Measurements from ENCODE around the gene CDKN2AIP. TPM values are rescaled to one million over a fixed set of nuclear protein-coding genes. Genes with fewer than 3 reads are reported as not detected.
"Not testable (repeated sequence)": the region's sequence is repeated elsewhere in the genome, so short reads cannot be mapped to it uniquely, and the experiment has no call there.

The CDKN2AIP gene
- total and polyA plus RNA-seq, 4 donors: 7.2 to 15.1 (median 11.0) TPM

- Histone ChIP-seq H3K27ac (ENCODE audit: low read depth in 1 of 2, low read length in 2 of 2) (no peak overlapping the region), H3K4me1 (ENCODE audit: control insufficient read depth in 4 of 4, insufficient read depth in 4 of 4, low read length in 3 of 4) (no peaks in the 10 kb centered on the region), H3K9me3 (ENCODE audit: control insufficient read depth in 4 of 4, low read length in 3 of 4) (no peaks in the 10 kb centered on the region), H3K27me3 (ENCODE audit: control insufficient read depth in 4 of 4, insufficient read depth in 4 of 4, low read length in 3 of 4) (no peaks in the 10 kb centered on the region), H3K9ac (ENCODE audit: low read depth in 1 of 2, low read length in 2 of 2) (no peak overlapping the region), H3K36me3 (ENCODE audit: control insufficient read depth in 4 of 4, insufficient read depth in 3 of 4, low read depth in 1 of 4, low read length in 3 of 4) (no peaks in the 10 kb centered on the region), H3K4me3 (ENCODE audit: low read depth in 1 of 3, low read length in 3 of 3) (no peak overlapping the region)
- no peak for TF ChIP-seq HNF4A (conservative IDR thresholded peaks at IDR 0.05)
- TF ChIP-seq MAX (IDR thresholded peaks at IDR 0.05): no peak
- no peak for TF ChIP-seq EGR1 (IDR thresholded peaks at IDR 0.05; ENCODE audit: low read depth in 2 of 2)
- no peak for TF ChIP-seq ZBTB33 (IDR thresholded peaks at IDR 0.05)
- TF ChIP-seq REST (IDR thresholded peaks at IDR 0.05): no peak
- TF ChIP-seq NR2F2 (IDR thresholded peaks at IDR 0.05): no peak
- no peak for TF ChIP-seq ATF3 (IDR thresholded peaks at IDR 0.05)
- TF ChIP-seq SP1 (IDR thresholded peaks at IDR 0.05): no peak
- no peak for TF ChIP-seq HNF4G (IDR thresholded peaks at IDR 0.05)
- WGBS: 60% methylated on average over 5 of the region's 5 CpGs
- DNase-seq (ENCODE audit: low spot score): no peak
Observed at GRCh38 chr4:183478123-183478522, 33.7 kb downstream of the CDKN2AIP start.

- no peak overlapping the region for H3K4me3 ChIP-seq (ENCODE audit: low read depth in 1 of 3, low read length in 3 of 3)
- WGBS: 90% methylated on average over 2 of the region's 2 CpGs
- no peak for TF ChIP-seq TAF1 (conservative IDR thresholded peaks at IDR 0.05)
- no peak for TF ChIP-seq REST (IDR thresholded peaks at IDR 0.05)
- TF ChIP-seq JUND (IDR thresholded peaks at IDR 0.05): no peak
- TF ChIP-seq HNF4A (conservative IDR thresholded peaks at IDR 0.05): no peak
- no peak for TF ChIP-seq EGR1 (IDR thresholded peaks at IDR 0.05; ENCODE audit: low read depth in 2 of 2)
- TF ChIP-seq SP1 (IDR thresholded peaks at IDR 0.05): no peak
- TF ChIP-seq FOXA2 (IDR thresholded peaks at IDR 0.05): no peak
- TF ChIP-seq NR2F2 (IDR thresholded peaks at IDR 0.05): no peak
- TF ChIP-seq RXRA (IDR thresholded peaks at IDR 0.05): no peak
- no peak for TF ChIP-seq FOXA1 (IDR thresholded peaks at IDR 0.05)
- TF ChIP-seq RAD21 (IDR thresholded peaks at IDR 0.05): no peak
Observed at GRCh38 chr4:183478926-183479325, 34.5 kb downstream of the CDKN2AIP start.

GRCh38 chr4:183482515-183483095, 38.2 kb downstream of the CDKN2AIP start:
- not testable (repeated sequence) for H3K4me3 ChIP-seq (ENCODE audit: low read depth in 1 of 3, low read length in 3 of 3); H3K27ac ChIP-seq (ENCODE audit: low read depth in 1 of 2, low read length in 2 of 2); H3K9ac ChIP-seq (ENCODE audit: low read depth in 1 of 2, low read length in 2 of 2); H3K4me1 ChIP-seq (ENCODE audit: control insufficient read depth in 4 of 4, insufficient read depth in 4 of 4, low read length in 3 of 4); H3K9me3 ChIP-seq (ENCODE audit: control insufficient read depth in 4 of 4, low read length in 3 of 4); H3K27me3 ChIP-seq (ENCODE audit: control insufficient read depth in 4 of 4, insufficient read depth in 4 of 4, low read length in 3 of 4); DNase-seq (ENCODE audit: low spot score); H3K36me3 ChIP-seq (ENCODE audit: control insufficient read depth in 4 of 4, insufficient read depth in 3 of 4, low read depth in 1 of 4, low read length in 3 of 4)
- 98% methylated on average over 33 of the region's 33 CpGs for whole genome bisulfite sequencing

More at GRCh38 chr4:183478926-183479325, 34.5 kb downstream of the CDKN2AIP start:
- no peaks in the 10 kb centered on the region for H3K4me1 ChIP-seq (ENCODE audit: control insufficient read depth in 4 of 4, insufficient read depth in 4 of 4, low read length in 3 of 4)
- H3K9ac ChIP-seq (ENCODE audit: low read depth in 1 of 2, low read length in 2 of 2): no peak overlapping the region
- H3K27me3 ChIP-seq (ENCODE audit: control insufficient read depth in 4 of 4, insufficient read depth in 4 of 4, low read length in 3 of 4): no peaks in the 10 kb centered on the region
- DNase-seq (ENCODE audit: low spot score): no peak
- H3K36me3 ChIP-seq (ENCODE audit: control insufficient read depth in 4 of 4, insufficient read depth in 3 of 4, low read depth in 1 of 4, low read length in 3 of 4): no peaks in the 10 kb centered on the region
- no peak overlapping the region for H3K27ac ChIP-seq (ENCODE audit: low read depth in 1 of 2, low read length in 2 of 2)
- H3K9me3 ChIP-seq (ENCODE audit: control insufficient read depth in 4 of 4, low read length in 3 of 4): no peaks in the 10 kb centered on the region
